ENCODE results near the gene TTC33.

TTC33 gene

GRCh38 chr5:40502736-40503135 is 253.0 kb downstream of the TTC33 start:
- DNase-seq = no peak

DNA sequence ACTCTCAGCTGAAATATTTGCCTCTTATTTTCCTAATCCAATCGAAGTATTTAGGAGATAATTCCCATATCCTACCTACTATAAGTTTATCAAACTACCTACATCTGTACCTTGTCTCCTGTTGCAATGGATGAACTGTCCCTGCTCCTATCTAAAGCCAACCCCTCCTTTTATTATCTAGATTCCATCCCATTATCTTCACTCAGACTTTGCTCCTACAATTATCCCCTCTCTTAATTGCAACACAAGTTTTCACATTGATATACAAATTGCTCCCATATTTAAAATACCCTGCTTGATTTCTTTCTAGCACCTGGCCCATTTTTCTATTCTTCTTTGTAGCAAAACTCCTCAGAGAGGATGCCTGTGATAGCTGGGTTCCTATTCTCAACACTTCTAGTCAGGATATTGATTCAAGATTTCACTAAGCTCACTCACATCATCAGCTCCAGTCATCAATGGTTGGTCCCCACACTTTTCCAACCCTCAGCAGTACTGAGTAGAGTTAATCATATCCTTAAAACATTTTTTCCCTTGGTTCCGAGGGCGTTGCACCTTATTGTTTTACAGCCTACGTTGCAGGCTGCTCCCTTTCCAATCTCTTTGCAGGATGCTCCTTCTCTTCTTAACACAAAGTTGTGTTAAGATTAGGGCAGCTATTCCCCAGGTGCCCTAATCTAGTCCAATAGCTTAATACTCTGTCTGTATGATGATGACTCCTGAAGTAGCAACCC is 253.9 kb downstream of the TTC33 start:
- no peak for DNase-seq

DNA sequence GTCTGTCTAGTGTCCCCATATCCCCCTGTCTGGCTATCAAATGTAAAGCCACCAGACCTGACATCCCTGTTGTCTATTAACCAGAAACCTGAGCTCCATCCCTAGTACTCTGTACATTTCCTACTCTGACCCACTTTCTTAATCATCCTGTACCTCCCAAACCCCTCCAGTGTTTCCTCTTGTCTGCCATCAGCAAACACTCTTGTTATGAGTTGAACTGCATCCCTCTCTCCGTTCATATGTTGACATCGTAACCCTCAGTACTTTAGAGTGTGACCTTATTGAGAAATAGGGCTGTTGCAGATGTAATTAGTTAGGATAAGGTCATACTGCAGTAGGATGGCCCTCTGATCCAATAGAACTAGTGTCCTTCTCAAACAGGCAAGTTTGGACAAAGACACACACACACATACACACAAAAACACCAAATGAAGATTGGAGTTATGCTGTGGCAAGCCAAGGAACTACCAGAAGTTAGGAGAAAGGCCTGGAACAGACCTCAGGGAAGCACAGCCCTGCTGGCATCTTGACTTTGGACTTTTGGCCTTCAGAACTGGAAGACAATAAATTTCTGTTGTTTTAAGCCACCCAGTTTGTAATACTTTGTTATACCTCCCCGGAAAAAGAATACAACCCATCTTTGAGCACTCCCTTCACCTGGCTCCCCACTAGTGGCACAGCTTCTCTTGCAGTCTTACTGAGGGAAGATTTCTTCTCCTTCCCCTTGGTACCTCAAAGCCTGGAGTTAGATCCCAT is 256.1 kb downstream of the TTC33 start:
- peak; percentile 59 for DNase-seq

GRCh38 chr5:40499007-40499406 is 256.8 kb downstream of the TTC33 start:
- no peak for DNase-seq

DNA sequence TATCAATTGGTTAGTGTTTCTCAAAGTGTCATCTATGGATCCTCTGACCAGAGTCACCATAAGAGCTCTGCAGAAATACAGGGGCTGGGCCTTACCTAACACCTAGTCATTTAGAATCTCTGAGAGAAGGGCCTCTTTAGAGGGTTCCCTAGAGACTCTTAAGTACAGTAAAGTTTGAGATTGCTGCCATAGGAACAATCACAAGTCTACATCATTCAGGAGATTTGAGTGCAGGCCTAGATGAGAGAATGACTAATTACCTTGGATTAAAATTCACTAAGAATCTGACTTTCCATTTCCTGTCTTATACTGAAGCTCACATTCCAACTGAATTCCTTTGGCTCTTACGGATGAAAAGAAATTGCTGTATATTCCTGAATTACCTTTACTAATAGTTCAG is 258.2 kb downstream of the TTC33 start:
- peak; percentile 63 for DNase-seq

- no peak for DNase-seq
These were observed 260.5 kb downstream of the TTC33 start for GRCh38 chr5:40495237-40495635.

DNA sequence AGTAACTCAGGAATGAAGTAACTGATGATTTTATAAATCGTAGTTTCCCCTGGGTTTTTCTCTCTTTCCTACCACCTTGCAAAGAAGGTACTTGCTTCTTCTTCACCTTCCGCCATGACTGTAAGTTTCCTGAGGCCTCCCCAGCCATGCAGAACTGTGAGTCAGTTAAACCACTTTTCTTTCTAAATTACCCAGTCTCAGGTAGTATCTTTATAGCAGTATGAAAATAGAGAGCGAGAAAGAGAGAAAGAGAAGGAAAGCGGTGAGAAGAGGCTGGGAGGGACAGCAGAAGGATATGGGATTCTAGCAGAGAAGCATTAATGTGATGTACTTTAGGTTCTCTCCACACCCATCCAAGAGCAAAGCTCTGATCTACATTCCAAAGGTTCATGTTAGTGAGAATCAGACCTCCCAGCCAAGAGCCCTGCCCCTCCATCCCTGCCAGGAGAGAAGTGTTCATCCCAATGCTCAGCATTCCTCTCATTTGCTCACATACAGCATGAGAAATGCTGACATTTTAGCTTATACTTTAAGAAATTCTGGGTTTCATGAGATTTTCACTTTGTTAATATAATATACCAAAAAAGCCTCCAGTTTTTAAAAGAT is 261.0 kb downstream of the TTC33 start:
- DNase-seq = no peak

DNA sequence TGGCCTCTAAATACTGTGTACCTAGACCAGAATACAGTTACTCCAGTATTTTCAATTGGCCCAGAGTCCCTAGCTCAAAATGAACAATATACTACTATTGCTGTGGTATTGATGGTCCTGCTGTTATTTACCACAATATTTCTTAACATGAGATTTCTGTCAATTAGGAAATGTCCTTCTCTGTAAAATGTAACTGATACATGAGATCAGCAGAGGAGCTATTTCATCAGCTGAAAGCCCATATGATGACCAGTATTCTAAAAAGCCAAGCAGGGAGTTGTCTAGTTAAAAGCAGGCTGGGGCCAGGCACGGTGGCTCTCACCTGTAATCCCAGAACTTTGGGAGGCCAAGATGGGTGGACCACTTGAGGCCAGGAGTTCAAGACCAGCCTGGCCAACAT is 263.7 kb downstream of the TTC33 start:
- no peak for DNase-seq

GRCh38 chr5:40491644-40492043 is 264.1 kb downstream of the TTC33 start:
- DNase-seq = no peak

GRCh38 chr5:40490464-40491111 is 265.2 kb downstream of the TTC33 start:
- DNase-seq = peak; percentile 79

GRCh38 chr5:40489421-40489820 is 266.3 kb downstream of the TTC33 start:
- peak; percentile 66 for DNase-seq

DNA sequence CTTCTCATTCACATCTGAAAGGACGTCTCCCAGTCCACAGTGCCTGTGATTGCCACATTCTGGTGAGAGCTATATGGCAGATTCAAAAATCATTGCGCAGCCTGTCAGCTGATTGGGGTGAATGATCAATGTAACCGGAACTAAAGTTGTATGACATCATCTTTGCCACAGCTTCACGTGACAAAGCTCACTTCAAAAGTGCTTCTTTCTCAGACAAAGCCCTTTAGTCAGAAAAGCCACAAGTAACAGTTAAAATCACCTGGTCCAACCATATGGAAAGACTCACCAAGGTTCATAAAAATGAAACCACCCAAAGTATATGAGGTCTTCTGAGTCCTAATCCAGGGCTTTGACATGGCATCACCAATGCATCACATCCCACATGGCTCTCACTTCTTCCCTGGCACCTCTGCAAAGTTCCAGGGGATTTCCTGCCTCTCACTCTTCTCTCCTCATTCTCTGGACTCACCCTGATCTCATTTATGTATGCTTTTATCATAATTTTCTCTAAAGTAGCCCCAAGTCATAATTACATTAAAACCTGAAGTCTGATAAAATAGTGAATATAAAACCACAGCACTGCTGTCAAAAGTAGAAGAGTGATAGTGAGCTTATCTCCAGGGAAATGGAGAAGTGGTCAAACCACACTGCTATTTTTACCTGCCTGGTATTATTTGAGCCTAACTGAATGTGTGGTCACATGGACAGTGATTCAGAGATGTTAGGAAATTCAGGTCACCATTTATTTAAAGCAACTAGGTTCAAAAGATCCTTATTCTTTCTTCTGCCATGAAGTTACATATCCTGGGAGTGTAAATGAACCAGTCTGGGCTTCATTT is 269.1 kb downstream of the TTC33 start:
- peak; percentile 94 for DNase-seq

DNA sequence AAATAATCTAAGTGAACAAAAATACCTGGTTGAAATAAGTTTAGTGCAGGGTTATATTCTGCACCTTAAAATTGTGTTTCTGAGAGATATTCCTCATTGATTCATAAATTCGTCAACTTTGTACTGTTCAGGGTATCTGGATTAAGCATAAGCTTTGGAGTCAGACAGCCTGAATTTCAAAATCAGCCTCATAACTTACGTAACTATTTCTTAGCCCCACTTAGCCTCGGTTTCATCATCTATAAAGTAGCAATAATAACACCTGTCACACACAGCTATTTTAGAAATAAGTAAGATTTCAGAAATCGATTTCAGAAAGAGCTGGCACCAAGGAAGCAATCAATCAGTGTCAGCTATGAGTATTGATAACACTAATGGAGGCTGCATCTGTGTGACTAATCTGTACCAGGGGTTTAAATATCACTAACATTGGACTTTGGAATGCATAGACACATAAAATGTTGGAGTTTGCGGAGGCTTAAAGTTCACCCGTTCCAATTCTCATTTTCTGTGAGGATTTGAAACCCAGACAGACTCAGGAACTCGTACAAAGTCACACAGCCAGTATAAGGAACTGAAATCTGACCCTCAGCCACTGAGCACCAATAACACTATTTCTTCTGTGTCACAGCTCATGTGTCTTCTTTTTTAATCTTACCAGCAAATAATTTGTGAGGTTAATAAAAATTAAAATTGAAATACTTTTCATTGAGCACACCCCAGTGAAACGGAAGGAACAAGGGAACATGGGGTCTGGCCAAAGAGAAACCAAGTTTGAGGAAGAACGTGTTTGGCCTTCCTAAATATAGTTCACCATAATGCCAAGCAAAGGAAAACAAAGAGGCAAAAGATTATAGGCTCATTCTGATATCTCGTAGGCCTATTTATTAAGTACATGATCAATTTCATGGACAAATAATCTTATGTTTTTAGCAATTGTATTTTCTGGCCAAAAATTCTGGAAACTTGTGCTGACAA is 270.5 kb downstream of the TTC33 start:
- no peak for DNase-seq

GRCh38 chr5:40484495-40484894 is 271.3 kb downstream of the TTC33 start:
- peak; percentile 62 for DNase-seq

GRCh38 chr5:40483316-40483715 is 272.4 kb downstream of the TTC33 start:
- DNase-seq = no peak

GRCh38 chr5:40481241-40481640 is 274.5 kb downstream of the TTC33 start:
- no peak for DNase-seq

- peak; percentile 96 for DNase-seq
These were observed 275.4 kb downstream of the TTC33 start for GRCh38 chr5:40480392-40480791.

- peak; percentile 73 for DNase-seq
These were observed 275.8 kb downstream of the TTC33 start for GRCh38 chr5:40479939-40480338.

DNA sequence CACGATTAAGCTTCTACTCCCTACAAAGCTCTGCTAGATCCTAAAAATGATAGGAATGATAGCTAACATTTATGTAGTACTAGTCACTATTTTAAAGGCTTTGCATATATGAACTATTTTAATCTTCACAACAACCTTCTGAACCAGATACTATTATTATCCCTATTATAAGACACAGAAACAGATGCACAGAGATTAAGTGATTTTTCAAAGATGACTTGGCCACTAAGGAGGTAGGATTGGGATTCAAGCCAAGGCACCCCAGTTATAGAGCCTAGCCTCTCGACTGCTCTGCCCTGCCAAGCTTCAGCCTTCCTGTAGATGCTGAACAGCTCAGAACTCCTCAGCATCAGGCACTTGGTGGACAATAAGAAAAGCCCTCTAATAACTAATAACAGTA is 277.0 kb downstream of the TTC33 start:
- no peak for DNase-seq

DNA sequence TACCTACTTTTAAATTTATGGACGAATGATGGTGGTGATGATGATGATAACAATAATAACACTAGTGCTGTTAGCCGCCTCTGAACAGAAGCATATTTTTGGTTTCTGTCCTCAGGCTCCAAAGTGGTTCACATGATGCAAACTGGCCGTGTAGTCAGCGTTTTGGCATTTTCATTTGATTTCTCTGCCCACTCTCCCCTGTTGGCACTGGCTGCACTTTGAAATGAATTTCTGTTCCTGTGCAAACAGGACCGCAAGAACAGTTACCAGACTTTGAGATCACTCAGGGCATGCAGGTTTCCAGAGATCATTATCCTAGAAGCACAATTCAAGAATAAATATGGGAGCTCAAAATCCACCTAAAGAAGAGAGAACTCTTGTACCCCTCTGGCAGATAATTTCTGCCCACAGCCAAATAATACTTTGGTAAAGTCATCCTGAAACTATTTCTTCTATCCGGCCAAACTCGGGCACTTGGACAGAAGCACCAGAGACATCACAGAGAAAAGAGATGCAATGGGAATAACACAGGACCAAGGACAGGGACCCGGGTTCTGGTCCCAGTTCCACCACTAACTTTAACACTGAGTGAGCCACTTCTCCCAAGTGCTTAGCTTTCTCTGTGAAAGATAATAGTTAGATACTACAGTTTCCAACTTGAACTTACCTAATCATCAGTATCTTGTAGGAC is 277.8 kb downstream of the TTC33 start:
- no peak for DNase-seq

DNA sequence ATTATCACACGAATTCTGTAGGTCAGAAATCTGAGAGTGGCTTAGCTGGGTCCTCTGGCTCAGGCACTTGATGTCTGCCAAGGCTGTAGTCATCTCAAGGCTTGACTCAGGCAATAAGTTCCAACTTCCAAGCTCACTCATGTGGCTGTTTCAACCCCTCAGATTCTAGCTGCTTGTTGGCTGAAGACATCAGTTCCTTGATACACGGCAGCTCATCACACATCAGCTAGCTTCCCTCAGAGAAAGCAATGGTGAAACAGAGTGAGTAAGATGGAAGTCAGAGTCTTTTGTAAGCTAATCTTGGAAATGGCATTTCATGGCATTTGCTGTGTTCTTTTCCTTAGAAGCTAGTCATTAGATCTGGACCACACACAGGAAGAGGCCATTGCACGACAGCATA is 280.2 kb downstream of the TTC33 start:
- no peak for DNase-seq

All from activated CD4-positive, alpha-beta T cell treated with anti-CD3 and anti-CD28 coated beads, Interleukin-2, Interleukin-6, amounts not matched to agents 100 ng/mL and 50 ng/mL, durations not matched to agents 16 hours and 8 hours (primary cell).